HEK293 (cell line): ENCODE data around the gene TFPT.

Source experiments
- KLF10 ChIP-seq: fragments of 450-650 bp; IDR thresholded peaks from 2 replicates; pipeline ENCODE4 v1.5.1; 2018; ENCODE audit warnings: missing biosample characterization, mild to moderate bottlenecking, missing genetic modification characterization
- KLF16 ChIP-seq: fragments of 450-650 bp; formaldehyde crosslinking; IDR thresholded peaks from 2 replicates; pipeline ENCODE4 v1.5.1; 2017; ENCODE audit warnings: missing biosample characterization, missing genetic modification characterization
- PRDM10 ChIP-seq: fragments of 450-650 bp; formaldehyde crosslinking; IDR thresholded peaks from 2 replicates; pipeline ENCODE4 v1.5.1; 2016; ENCODE audit warnings: missing biosample characterization, missing genetic modification characterization
- PRDM4 ChIP-seq: fragments of 450-650 bp; formaldehyde crosslinking; IDR thresholded peaks from 2 replicates; pipeline ENCODE4 v1.5.1; 2017; ENCODE audit warnings: missing biosample characterization, missing genetic modification characterization
- SCRT2 ChIP-seq: fragments of 450-650 bp; formaldehyde crosslinking; IDR thresholded peaks from 2 replicates; pipeline ENCODE4 v1.5.1; 2016; ENCODE audit warnings: missing biosample characterization, missing genetic modification characterization
- SP3 ChIP-seq: fragments of 450-650 bp; formaldehyde crosslinking; IDR thresholded peaks from 2 replicates; pipeline ENCODE4 v1.5.1; 2016; ENCODE audit warnings: missing biosample characterization, missing genetic modification characterization
- TRIM28 ChIP-seq: IDR thresholded peaks from 2 replicates; pipeline ENCODE4 v1.6.1; 2011; ENCODE audit warnings: low read length, control low read depth, borderline replicate concordance
- TSHZ1 ChIP-seq: fragments of 450-650 bp; formaldehyde crosslinking; IDR thresholded peaks from 2 replicates; pipeline ENCODE4 v1.5.1; 2016; ENCODE audit warnings: missing biosample characterization, missing genetic modification characterization, borderline replicate concordance
- ZBTB44 ChIP-seq: fragments of 450-650 bp; IDR thresholded peaks from 2 replicates; pipeline ENCODE4 v1.5.1; 2018; ENCODE audit warnings: missing biosample characterization, mild to moderate bottlenecking, missing genetic modification characterization
- ZFP37 ChIP-seq: fragments of 450-650 bp; formaldehyde crosslinking; IDR thresholded peaks from 2 replicates; pipeline ENCODE4 v1.5.1; 2016; ENCODE audit warnings: missing biosample characterization, missing genetic modification characterization
- ZNF23 ChIP-seq: fragments of 450-650 bp; formaldehyde crosslinking; IDR thresholded peaks from 2 replicates; pipeline ENCODE4 v1.5.1; 2016; ENCODE audit warnings: missing biosample characterization, missing genetic modification characterization, borderline replicate concordance
- ZNF433 ChIP-seq: fragments of 450-650 bp; formaldehyde crosslinking; IDR thresholded peaks from 2 replicates; pipeline ENCODE4 v1.5.1; 2016; ENCODE audit warnings: missing biosample characterization, missing genetic modification characterization, low read depth
- ZNF501 ChIP-seq: fragments of 450-650 bp; formaldehyde crosslinking; IDR thresholded peaks from 2 replicates; pipeline ENCODE4 v1.5.1; 2016; ENCODE audit warnings: missing biosample characterization, missing genetic modification characterization
- ZNF510 ChIP-seq: fragments of 450-650 bp; formaldehyde crosslinking; IDR thresholded peaks from 2 replicates; pipeline ENCODE4 v1.5.1; 2018; ENCODE audit warnings: mild to moderate bottlenecking, missing genetic modification characterization, missing biosample characterization; ENCODE audit not compliant: insufficient replicate concordance
- ZNF571 ChIP-seq: fragments of 450-650 bp; formaldehyde crosslinking; IDR thresholded peaks from 2 replicates; pipeline ENCODE4 v1.5.0; 2017; ENCODE audit warnings: missing biosample characterization, missing genetic modification characterization
- ZNF785 ChIP-seq: fragments of 450-650 bp; formaldehyde crosslinking; IDR thresholded peaks from 2 replicates; pipeline ENCODE4 v1.5.1; 2016; ENCODE audit warnings: missing biosample characterization, missing genetic modification characterization
- TF ChIP-seq, protein P1 (sequence below): fragments of 450-650 bp; formaldehyde crosslinking; IDR thresholded peaks from 2 replicates; pipeline ENCODE4 v1.5.1; 2016; ENCODE audit warnings: missing biosample characterization, missing genetic modification characterization
- TF ChIP-seq, protein P2 (sequence below): fragments of 450-650 bp; IDR thresholded peaks from 2 replicates; pipeline ENCODE4 v1.5.1; 2018; ENCODE audit warnings: missing biosample characterization, missing genetic modification characterization
- TF ChIP-seq, protein P3 (sequence below): fragments of 450-650 bp; formaldehyde crosslinking; IDR thresholded peaks from 2 replicates; pipeline ENCODE4 v1.5.1; 2016; ENCODE audit warnings: missing biosample characterization, missing genetic modification characterization

TFPT gene

GRCh38 chr19:54115109-54116063 is at the start of gene TFPT, which contains the start of gene PRPF31 (continued):
- TF ChIP-seq TSHZ1 (tag by site-specific recombination), result 0 out of 2 replicates have a peak, but pooled peaks have one; percentile 42
- 0 out of 2 replicates have a peak, but pooled peaks have one; percentile 28 for TF ChIP-seq KLF10 (tag by site-specific recombination)
- peak; percentile 59 for TF ChIP-seq PRDM4 (tag by site-specific recombination)
- TF ChIP-seq ZFP37 (tag by site-specific recombination), result peak; percentile 95
- TF ChIP-seq KLF16 (tag by site-specific recombination), result peak; percentile 98
- TF ChIP-seq, protein P1, sequence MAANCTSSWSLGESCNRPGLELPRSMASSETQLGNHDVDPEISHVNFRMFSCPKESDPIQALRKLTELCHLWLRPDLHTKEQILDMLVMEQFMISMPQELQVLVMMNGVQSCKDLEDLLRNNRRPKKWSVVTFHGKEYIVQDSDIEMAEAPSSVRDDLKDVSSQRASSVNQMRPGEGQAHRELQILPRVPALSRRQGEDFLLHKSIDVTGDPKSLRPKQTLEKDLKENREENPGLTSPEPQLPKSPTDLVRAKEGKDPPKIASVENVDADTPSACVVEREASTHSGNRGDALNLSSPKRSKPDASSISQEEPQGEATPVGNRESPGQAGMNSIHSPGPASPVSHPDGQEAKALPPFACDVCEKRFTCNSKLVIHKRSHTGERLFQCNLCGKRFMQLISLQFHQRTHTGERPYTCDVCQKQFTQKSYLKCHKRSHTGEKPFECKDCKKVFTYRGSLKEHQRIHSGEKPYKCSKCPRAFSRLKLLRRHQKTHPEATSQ (tag by site-specific recombination), result 0 out of 2 replicates have a peak, but pooled peaks have one; percentile 26
- peak; percentile 95 for TF ChIP-seq TRIM28
- TF ChIP-seq, protein P2, sequence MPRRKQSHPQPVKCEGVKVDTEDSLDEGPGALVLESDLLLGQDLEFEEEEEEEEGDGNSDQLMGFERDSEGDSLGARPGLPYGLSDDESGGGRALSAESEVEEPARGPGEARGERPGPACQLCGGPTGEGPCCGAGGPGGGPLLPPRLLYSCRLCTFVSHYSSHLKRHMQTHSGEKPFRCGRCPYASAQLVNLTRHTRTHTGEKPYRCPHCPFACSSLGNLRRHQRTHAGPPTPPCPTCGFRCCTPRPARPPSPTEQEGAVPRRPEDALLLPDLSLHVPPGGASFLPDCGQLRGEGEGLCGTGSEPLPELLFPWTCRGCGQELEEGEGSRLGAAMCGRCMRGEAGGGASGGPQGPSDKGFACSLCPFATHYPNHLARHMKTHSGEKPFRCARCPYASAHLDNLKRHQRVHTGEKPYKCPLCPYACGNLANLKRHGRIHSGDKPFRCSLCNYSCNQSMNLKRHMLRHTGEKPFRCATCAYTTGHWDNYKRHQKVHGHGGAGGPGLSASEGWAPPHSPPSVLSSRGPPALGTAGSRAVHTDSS (tag by site-specific recombination), result peak; percentile 40; the same call in 1 of the 2 replicates
- peak; percentile 64; the same call in 1 of the 2 replicates for TF ChIP-seq ZNF785
- peak; percentile 97 for TF ChIP-seq SP3 (tag by site-specific recombination)
- TF ChIP-seq ZNF23 (tag by site-specific recombination), result no peak
- TF ChIP-seq ZNF510 (tag by site-specific recombination), result no peak
- TF ChIP-seq PRDM10, result peak; percentile 71
- TF ChIP-seq SCRT2 (tag by site-specific recombination), result peak; percentile 67
- 0 out of 2 replicates have a peak, but pooled peaks have one; percentile 15 for TF ChIP-seq ZBTB44 (tag by site-specific recombination)
- no peak for TF ChIP-seq ZNF571
- peak; percentile 99 for TF ChIP-seq ZNF501 (tag by site-specific recombination)
- TF ChIP-seq, protein P3, sequence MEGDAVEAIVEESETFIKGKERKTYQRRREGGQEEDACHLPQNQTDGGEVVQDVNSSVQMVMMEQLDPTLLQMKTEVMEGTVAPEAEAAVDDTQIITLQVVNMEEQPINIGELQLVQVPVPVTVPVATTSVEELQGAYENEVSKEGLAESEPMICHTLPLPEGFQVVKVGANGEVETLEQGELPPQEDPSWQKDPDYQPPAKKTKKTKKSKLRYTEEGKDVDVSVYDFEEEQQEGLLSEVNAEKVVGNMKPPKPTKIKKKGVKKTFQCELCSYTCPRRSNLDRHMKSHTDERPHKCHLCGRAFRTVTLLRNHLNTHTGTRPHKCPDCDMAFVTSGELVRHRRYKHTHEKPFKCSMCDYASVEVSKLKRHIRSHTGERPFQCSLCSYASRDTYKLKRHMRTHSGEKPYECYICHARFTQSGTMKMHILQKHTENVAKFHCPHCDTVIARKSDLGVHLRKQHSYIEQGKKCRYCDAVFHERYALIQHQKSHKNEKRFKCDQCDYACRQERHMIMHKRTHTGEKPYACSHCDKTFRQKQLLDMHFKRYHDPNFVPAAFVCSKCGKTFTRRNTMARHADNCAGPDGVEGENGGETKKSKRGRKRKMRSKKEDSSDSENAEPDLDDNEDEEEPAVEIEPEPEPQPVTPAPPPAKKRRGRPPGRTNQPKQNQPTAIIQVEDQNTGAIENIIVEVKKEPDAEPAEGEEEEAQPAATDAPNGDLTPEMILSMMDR, result 0 out of 2 replicates have a peak, but pooled peaks have one; percentile 42
- TF ChIP-seq ZNF433 (tag by site-specific recombination), result no peak
